Activated CD4-positive, CD25-positive, alpha-beta regulatory T cell treated with anti-CD3 and anti-CD28 coated beads, Interleukin-2, amount 50 U/mL, for 72 hours (primary cell): Measurements from ENCODE around the gene PSMB3.
A peak's percentile ranks its signal among the peaks of the same experiment; 100 is the strongest.

Source experiments
- DNase-seq: peaks from one replicate; pipeline ENCODE4 v3.0.0; 2021

Gene PSMB3

GRCh38 chr17:38733982-38734973, 18.3 kb upstream of the PSMB3 start:
- no peak for DNase-seq

DNA sequence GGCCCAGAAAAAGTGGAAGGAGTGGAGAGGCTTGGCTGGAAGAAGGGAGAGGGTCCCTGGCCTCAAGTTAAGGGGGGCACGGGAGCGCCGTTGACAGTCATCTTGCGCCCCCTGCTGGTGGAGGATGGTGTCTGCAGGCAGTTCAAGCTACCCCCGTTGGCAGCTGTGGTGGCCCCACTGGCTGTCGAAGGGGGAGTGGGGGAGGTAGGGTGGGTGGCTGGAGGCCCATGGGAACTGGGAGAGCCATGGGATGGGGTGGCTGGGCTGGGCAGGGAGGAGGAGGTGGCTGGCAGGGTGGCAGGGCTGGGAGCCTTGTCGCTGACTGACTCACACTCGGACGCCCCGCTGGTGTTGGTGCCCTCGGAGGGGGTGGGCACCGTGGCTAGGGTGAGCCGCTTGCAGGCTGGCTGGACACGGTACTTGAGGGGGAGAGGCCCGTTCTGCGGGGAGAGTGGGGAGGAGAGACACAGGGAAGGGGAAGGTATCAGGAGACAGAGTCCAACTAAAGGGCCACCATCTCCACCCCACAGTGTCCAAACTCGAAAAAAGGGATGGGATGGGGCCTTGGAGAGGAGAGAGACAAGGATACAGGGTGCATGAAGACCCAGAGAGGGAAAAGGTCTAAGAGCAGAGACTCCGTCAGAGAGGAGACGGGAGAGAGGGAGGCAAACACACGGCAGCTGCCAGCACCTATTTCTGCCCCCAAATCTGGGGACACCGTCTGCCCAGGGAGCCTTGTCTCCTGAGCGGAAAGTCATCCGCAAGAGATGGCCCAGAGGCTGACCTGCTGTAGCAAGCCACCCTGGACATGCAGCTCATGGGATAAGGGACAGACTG, 17.2 kb upstream of the PSMB3 start:
- DNase-seq = peak; percentile 77

DNA sequence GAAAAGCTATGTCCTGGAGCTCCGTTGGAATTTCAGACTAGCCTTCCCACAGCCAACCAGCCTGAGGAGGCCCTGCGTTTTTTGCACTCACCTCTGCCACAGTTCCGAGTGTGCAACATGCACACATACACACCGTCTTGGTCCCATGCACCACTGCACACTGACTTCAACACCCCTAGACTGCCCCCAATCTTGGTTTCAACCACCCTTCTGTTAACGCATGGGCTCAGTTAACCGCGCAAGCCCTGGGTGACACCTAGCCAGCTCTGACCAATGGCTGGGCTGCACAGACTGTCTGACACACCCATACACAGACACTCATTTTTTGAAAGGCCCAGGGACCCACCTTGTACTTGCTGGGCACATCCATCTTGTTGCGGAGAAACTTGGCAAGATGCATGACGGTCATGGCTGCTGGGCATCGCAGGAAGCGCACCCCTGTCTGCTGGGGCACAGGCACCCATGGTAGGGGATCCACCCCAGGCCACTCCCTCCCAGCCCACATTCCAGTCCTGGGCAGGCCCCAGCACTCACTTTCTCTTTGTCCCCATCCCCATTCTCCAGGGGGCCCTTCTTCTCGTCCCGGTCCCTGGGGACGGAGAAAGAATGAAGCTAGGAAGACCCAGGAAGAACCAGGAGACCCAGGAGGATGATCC, 14.4 kb upstream of the PSMB3 start:
- no peak for DNase-seq

DNA sequence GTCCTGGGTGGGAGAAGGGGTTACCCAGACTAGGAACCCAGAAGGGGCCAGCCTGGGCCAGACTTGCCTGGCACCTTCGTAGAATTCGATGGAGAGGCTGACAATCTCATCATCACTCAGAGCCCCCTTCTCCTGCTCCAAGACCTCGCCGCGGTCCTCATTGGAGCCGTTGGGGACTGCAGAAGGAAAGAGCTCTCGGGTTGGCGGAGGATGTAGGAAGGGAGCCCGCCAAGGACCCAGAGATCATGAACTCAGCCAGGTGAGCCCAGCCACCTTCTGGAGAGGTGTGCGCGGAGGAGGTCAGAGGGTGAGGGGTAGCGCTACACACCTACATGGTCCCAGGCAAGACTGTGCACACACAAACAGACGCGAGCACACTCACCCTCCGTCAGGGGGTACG, 13.9 kb upstream of the PSMB3 start:
- no peak for DNase-seq

DNA sequence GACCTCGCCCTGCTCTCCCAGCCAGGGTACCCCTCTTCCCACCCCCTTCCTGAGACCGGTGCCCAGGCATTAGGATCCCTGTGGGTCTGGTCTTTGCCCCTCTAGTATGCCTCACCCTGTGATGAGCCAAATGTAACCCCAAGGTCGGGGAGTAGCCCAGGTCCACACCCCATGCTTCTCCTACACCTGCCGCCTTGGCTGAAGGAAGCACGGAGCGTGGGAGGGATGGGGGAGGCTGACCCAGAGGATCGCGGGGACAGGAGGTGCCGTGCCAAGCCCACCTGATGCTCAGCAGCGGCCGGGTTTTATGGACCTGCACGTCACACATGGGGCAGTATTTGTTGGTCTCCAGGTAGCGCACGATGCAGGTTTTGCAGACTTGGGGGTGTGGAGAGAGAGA, 13.2 kb upstream of the PSMB3 start:
- DNase-seq = no peak

DNA sequence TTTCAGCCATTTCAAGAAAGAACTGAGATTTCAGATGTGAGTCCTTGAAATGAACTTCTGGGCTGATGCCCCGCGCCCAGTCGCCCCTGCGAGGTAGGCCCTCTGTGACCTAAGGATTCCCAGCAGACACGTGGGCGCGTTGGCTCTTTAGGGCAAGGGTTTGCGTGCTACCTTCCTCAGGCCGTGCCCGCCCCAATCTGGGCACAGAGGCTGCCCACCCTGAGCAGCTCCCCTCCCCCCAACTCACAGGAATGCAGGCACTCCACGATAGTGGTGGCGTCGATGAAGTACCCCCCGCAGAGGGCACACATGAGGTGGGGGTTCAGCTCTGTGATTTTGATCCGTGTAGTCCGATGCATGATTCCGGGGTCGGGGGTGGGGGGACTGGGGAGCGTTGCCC, 12.5 kb upstream of the PSMB3 start:
- DNase-seq = no peak

- DNase-seq = no peak
These were observed 11.7 kb upstream of the PSMB3 start for GRCh38 chr17:38740806-38741205.

GRCh38 chr17:38741461-38741860, 11.1 kb upstream of the PSMB3 start:
- DNase-seq = no peak

DNA sequence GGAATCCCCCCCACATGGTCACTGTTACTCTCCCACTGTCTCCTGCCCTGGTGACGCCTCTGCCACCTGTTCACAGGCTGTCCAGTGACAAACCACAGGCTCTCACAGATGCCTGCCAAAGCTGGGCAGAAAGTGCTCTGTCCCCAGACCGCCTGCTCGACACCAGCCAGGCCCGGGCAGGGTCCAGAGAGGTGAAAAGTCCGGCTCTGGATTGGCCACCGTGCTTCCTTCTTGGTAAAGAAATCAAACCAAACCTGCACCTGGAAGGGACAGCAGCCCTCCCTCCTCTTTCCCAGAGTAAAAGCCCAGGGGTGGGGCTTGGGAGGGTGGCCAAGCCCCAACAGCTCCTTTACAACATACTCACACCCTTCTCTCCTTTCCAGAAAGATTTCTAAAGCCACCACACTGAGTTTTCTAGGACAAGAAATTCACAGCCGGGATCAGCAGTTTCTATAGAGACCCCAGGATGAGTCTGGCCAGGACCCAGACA, 10.6 kb upstream of the PSMB3 start:
- DNase-seq = no peak

DNA sequence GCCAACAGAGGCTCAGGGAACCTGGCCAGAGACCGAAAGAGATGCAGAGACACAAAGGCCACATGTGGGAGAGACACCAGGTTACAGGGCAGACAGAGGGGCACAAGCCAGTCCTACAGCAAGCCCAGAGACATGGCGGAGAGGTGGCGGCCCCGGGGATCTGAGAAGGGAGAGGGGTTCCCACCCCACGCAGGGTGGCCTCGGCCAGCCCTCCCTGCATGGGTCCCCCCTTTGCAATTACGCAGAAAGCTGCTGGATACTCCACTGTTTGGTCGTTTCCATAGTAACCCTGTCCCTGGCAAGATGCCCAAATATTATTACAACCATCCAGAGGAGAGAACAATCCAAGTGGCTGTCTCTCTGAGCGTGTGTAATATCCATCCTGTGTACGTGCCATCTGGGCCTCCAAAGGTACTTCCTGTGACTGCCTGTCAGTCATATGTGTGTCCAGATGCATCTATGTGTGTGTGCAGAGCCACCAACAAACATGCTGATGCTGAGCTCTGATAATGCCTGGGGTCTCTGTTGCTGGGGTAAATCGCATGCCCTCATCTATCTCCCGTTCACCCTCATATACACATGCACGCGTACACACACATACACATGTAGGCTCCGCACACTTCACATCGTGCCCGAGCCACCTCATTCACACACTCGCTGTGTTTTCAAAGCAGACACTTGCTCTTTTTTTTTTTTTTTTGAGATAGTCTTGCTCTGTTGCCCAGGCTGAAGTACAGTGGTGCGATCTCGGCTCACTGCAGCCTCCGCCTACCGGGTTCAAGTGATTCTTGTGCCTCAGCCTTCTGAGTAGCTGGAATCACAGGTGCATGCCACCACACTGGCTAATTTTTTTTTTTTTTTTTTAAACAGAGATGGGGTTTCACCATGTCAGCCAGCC, 9.9 kb upstream of the PSMB3 start:
- DNase-seq = no peak

- DNase-seq = no peak
These were observed 8.9 kb upstream of the PSMB3 start for GRCh38 chr17:38743556-38744171.

DNA sequence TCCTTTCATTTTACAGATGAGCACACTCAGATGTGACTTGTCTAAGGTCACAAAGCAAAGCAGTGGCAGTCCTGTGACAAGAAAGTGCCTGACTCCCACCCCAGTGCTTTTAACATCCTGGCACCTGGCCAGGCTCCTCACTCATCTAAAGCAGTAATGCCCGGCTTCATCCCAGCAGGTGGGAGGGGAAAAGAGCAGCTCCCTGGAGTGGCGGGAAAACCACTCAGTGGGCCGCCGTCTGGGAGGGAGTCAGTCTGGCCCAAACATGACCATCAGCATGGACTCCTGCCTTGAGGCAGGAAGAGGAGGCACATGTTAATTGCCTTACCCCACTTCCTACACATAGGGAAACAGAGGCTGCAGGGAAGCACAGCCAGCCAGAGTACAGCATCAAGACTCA, 7.0 kb upstream of the PSMB3 start:
- DNase-seq = no peak

DNA sequence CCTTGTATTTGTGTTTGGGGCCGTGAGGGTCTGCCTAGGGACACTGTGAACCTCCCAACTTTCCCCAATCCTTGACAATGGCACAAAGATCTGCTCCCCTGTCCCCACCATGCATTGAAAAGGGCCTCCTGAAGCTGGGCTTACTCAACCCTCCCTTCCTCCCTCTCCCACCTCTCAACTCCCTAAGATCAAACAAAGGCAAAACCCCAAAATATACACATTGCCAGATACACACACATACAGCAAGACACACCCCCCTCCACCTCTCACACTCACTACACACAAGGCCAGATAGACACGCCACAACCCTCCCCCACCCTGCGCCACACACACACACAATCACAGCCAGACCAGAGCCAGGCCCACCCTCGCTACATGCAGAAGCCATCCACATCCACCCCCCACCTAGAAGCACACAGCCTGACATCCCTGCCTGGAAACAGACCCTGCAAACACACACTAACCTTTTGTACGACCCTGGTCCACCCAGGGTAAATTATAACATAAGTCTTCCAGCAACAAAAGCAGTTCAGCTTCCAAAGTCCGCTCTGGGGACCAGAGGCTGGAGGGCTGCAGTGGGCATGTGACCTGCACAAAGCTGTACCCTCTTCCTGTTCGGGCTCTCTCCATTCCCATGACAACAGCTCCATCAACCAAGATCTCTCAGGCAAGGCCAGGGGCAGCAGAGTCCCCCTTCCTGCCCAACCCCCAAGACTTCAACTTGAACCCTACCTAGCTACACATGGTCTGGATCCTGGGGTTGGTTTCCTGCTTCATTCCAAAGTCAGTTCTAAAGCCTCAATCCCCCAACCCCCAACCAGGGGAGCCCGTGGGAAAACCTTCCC, 6.3 kb upstream of the PSMB3 start:
- DNase-seq = no peak

- DNase-seq = no peak
These were observed 5.6 kb upstream of the PSMB3 start for GRCh38 chr17:38746849-38747462.

DNA sequence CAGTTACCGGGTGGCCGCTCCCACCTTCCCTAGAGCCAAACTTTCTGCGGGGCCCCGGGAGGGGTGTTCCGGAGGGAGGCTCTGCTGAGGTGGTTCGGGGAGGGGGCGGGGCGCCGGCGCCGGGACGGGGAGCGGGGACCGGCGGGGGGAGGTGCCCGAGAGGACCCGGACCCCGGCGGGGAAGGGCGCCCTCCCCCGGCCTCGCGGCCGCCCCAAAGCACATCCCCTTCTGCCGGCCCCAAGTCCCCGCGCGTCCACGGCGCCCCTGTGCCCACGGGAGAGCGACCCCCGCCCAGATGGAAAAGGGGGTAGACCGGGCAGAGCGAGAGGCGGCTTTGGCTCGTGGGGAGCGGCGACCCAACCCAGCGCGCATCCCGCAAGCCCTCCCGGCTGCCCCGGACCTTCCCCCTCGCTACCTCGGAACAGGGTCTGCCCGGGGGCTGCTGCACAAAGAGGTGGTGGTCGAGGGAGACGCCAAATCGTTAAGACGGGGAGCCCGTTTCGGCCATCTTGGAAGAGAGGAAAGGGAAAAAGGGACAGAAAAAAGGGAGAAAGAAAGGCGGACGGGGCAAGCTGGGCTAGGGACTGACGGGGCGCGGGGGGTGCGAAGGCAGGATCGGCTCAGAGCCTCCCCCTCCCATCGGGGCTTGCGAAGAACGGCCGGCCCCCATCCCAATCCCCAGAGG, 4.9 kb upstream of the PSMB3 start:
- DNase-seq = no peak

- DNase-seq = no peak
These were observed 4.2 kb upstream of the PSMB3 start, which contains the start of gene PCGF2 for GRCh38 chr17:38748149-38748891. PCGF2 (minus strand) TSS chr17:38748336; CDS start chr17:38740402, 7,934 bp downstream.

DNA sequence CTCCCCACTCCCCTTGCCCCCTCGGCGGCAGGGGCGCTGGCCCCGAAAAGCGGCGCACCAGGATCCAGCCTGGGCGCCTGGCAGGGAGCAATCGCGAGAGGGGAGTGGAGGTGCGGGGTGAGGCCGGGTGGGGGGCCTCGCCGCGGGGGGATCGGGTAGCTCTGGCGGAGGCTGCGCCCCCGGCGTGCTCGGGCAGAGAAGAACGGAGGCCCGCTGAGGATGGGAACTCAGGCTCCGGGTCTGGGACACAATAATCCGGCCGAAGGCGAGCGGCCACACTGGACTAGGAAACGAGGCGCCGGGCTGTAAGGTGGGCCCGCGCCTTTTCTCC, 3.7 kb upstream of the PSMB3 start:
- DNase-seq = no peak

DNA sequence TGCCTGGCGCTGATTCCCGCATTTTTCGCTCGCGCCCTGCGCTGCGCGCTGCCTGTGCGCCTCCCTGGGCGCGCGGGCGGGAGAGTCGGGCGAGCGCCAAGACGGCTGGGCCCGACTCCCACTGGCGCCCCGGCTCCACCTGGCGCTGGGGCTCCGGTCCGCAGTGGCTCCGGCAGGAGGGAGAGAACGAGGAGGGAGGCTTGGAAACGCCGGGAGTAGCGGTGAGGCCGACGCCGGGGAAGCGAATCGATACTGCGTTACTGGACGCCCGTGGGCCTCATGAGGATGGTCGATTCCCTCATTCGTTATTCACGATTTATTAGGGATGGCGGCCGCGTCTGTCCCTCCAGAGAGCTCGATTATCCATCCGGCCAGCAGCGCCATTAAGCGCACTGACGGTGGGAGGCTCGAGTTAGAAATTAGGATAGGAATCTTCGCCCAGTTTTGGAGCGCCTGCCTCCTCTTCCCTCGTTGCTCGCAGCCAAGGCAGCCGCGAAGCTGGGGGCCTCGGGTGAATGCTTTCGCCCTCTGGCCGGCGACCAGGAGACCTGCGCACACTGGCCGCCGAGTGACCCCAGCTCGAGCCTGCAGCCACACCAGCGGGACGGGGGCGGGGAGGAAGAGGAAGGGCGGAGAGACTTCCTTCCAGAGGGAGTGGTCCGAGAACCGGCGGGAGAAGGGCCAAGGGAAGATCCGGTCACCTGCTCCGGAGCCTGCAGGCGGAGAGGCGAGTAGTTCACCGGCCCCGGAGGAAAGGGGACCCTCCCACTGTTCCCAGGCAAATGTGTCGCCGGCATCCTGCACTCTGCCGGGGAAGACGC, 3.1 kb upstream of the PSMB3 start:
- DNase-seq = no peak
